Fibroblast of pulmonary artery (primary cell): ENCODE measurements around the gene ATXN1.

Experiments
- DNase-seq: peaks from one replicate; pipeline ENCODE4 v3.0.0-alpha.2; 2010; ENCODE audit warnings: low read depth
- H3K4me3 ChIP-seq: replicated peaks from 2 replicates; pipeline ENCODE4 v1.5.1; 2011; ENCODE audit warnings: low read depth, mild to moderate bottlenecking, control low read depth, low read length, moderate library complexity
- CTCF ChIP-seq: IDR thresholded peaks from 2 replicates; pipeline ENCODE4 v1.5.1; 2011; ENCODE audit warnings: mild to moderate bottlenecking, control low read depth, low read length, inconsistent platforms; ENCODE audit errors: missing control alignments

ATXN1 gene

GRCh38 chr6:16572943-16573342 lies 188.3 kb downstream of the ATXN1 start:
- TF ChIP-seq CTCF: no peak
- H3K4me3 ChIP-seq: no peak overlapping the region
- no peak for DNase-seq

- TF ChIP-seq CTCF: no peak
- no peak overlapping the region for H3K4me3 ChIP-seq
- no peak for DNase-seq
Measured at GRCh38 chr6:16572317-16572716, 188.9 kb downstream of the ATXN1 start.

- no peak overlapping the region for H3K4me3 ChIP-seq
- DNase-seq: no peak
- TF ChIP-seq CTCF: no peak
Measured at GRCh38 chr6:16570946-16571345, 190.3 kb downstream of the ATXN1 start.

GRCh38 chr6:16570221-16570553 lies 191.1 kb downstream of the ATXN1 start:
- no peak for DNase-seq
- no peak for TF ChIP-seq CTCF
- no peak overlapping the region for H3K4me3 ChIP-seq

GRCh38 chr6:16568128-16568527 lies 193.1 kb downstream of the ATXN1 start:
- no peak for DNase-seq
- no peak overlapping the region for H3K4me3 ChIP-seq
- no peak for TF ChIP-seq CTCF

GRCh38 chr6:16567071-16567470 lies 194.2 kb downstream of the ATXN1 start:
- H3K4me3 ChIP-seq: no peak overlapping the region
- no peak for TF ChIP-seq CTCF
- no peak for DNase-seq

GRCh38 chr6:16564436-16564835 lies 196.8 kb downstream of the ATXN1 start:
- DNase-seq: peak; percentile 20
- no peak overlapping the region for H3K4me3 ChIP-seq
- TF ChIP-seq CTCF: no peak
